HCT116 (cell line): ENCODE data around the gene TMEM45A. TPM values are rescaled to one million over a fixed set of nuclear protein-coding genes. Genes with fewer than 3 reads are reported as not detected.

Experiments
- ATAC-seq: fragments of 200-7000 bp; cut with Tn5 transposase; 2 replicates; pipeline ENCODE4 v1.9.1; 2020; ENCODE audit warnings: mild to moderate bottlenecking, moderate library complexity
- BruUV-seq: library from RNA; stranded (reverse); fragments of 400-500 nt; replicated peaks from 2 replicates; lab custom pipeline; 2021; lab: Mats Ljungman, UMichigan
- CTCF ChIA-PET: fragments of 300-600 bp; sonication (Branson Sonifier 250); formaldehyde crosslinking; loops from one replicate; lab custom pipeline; 2021; ENCODE audit warnings: antibody characterized with exemption; lab: Charles Lee
- POLR2A ChIA-PET: fragments of 300-600, 350-600 bp; sonication (Branson Sonifier 250); formaldehyde crosslinking; loops from one replicate; lab custom pipeline; 2021; ENCODE audit warnings: antibody characterized with exemption; lab: Charles Lee
- RAD21 ChIA-PET, 2 experiments: fragments of 300-600 bp; sonication (Branson Sonifier 250); formaldehyde crosslinking; loops; one replicate each; lab custom pipeline; 2023; ENCODE audit warnings: low total read pairs in 2 of 2; ENCODE audit not compliant: uncharacterized antibody in 2 of 2, unreplicated experiment in 2 of 2, low non-redundant PET in 1 of 2; lab: Charles Lee
- DNase-seq: peaks from one replicate; pipeline ENCODE4 v3.0.0-alpha.2; 2010; ENCODE audit warnings: low read depth, low spot score
- H2AFZ ChIP-seq: fragments of 200-600 bp; shearing (Covaris generic), sonication (generic); 2 replicates; pipeline ENCODE4 v1.6.1; 2017; ENCODE audit warnings: low read depth, mixed run types, mixed read lengths, antibody characterized with exemption, low read length; ENCODE audit not compliant: poor library complexity, severe bottlenecking
- H3K27ac ChIP-seq: 2 replicates; pipeline ENCODE4 v1.5.1; 2012; ENCODE audit warnings: low read depth, low read length
- H3K27me3 ChIP-seq: fragments of 200-600 bp; sonication (generic); 2 replicates; pipeline ENCODE4 v1.6.1; 2016; ENCODE audit warnings: mixed run types, low read length, mixed read lengths; ENCODE audit not compliant: insufficient read depth
- H3K36me3 ChIP-seq, 2 experiments: fragments of 200-500 bp in 1 of 2; fragments of 200-600 bp in 1 of 2; sonication (Bioruptor generic) in 1 of 2; sonication (generic) in 1 of 2; 2 replicates each; pipeline versions ENCODE4 v1.5.1 to v1.6.1; 2014 to 2016; ENCODE audit warnings: low read length in 2 of 2, inconsistent platforms in 1 of 2, mixed read lengths in 1 of 2, mixed run types in 1 of 2; ENCODE audit not compliant: insufficient read depth in 2 of 2, control insufficient read depth in 1 of 2
- H3K4me1 ChIP-seq, 2 experiments: fragments of 200-600 bp in 1 of 2; sonication (generic) in 1 of 2; 2 replicates each; pipeline versions ENCODE4 v1.5.1 to v1.6.1; 2012 to 2017; ENCODE audit warnings: low read length in 2 of 2, inconsistent platforms in 1 of 2, mild to moderate bottlenecking in 1 of 2, mixed read lengths in 1 of 2, mixed run types in 1 of 2, moderate library complexity in 1 of 2; ENCODE audit not compliant: insufficient read depth in 2 of 2, control insufficient read depth in 1 of 2
- H3K4me2 ChIP-seq: fragments of 200-600 bp; sonication (generic); 2 replicates; pipeline ENCODE4 v1.6.1; 2017; ENCODE audit warnings: mixed run types, low read length, mixed read lengths
- H3K4me3 ChIP-seq, 2 experiments: fragments of 200-600 bp in 1 of 2; sonication (generic) in 1 of 2; replicated peaks in 1 of 2; 2 replicates each; pipeline ENCODE4 v1.5.1; 2011 to 2016; ENCODE audit warnings: low read length in 2 of 2, control low read depth in 1 of 2, low read depth in 1 of 2, mild to moderate bottlenecking in 1 of 2, mixed read lengths in 1 of 2, mixed run types in 1 of 2
- H3K79me2 ChIP-seq: fragments of 200-600 bp; sonication (generic); 2 replicates; pipeline ENCODE4 v1.6.1; 2017; ENCODE audit warnings: mild to moderate bottlenecking, mixed run types, low read length, moderate library complexity, mixed read lengths; ENCODE audit not compliant: insufficient read depth
- H3K9ac ChIP-seq: fragments of 200-600 bp; sonication (generic); 2 replicates; pipeline ENCODE4 v1.6.1; 2016; ENCODE audit warnings: low read length, mixed read lengths
- H3K9me2 ChIP-seq: fragments of 200-600 bp; sonication (generic), shearing (Covaris generic); 2 replicates; pipeline ENCODE4 v1.6.1; 2017; ENCODE audit warnings: mixed run types, mild to moderate bottlenecking, moderate library complexity; ENCODE audit not compliant: insufficient read depth
- H3K9me3 ChIP-seq, 2 experiments: fragments of 200-500 bp in 1 of 2; fragments of 200-600 bp in 1 of 2; sonication (Bioruptor generic) in 1 of 2; sonication (generic) in 1 of 2; 2 replicates each; pipeline ENCODE4 v1.6.1; 2014 to 2017; ENCODE audit warnings: low read length in 2 of 2, mixed read lengths in 2 of 2, inconsistent platforms in 1 of 2, low read depth in 1 of 2, mild to moderate bottlenecking in 1 of 2, mixed run types in 1 of 2, moderate library complexity in 1 of 2; ENCODE audit not compliant: control insufficient read depth in 1 of 2, insufficient read depth in 1 of 2
- H4K20me1 ChIP-seq: fragments of 200-600 bp; sonication (generic), shearing (Covaris generic); 2 replicates; pipeline ENCODE4 v1.6.1; 2017; ENCODE audit warnings: mixed run types, mild to moderate bottlenecking, moderate library complexity; ENCODE audit not compliant: insufficient read depth
- CEBPB ChIP-seq: IDR thresholded peaks from 2 replicates; pipeline ENCODE4 v1.6.1; 2012; ENCODE audit warnings: low read depth
- EZH2 ChIP-seq: fragments of 200-600 bp; sonication (generic); IDR thresholded peaks from 2 replicates; pipeline ENCODE4 v1.6.1; 2017; ENCODE audit warnings: antibody characterized with exemption, mixed run types
- EZH2phosphoT487 ChIP-seq: fragments of 200-600 bp; IDR thresholded peaks from 2 replicates; pipeline ENCODE4 v1.6.1; 2018; ENCODE audit warnings: antibody characterized with exemption, borderline replicate concordance
- POLR2A ChIP-seq: IDR thresholded peaks from 2 replicates; pipeline ENCODE4 v1.7.0; 2011; ENCODE audit warnings: borderline replicate concordance; ENCODE audit not compliant: insufficient read depth, insufficient read length; ENCODE audit errors: extremely low read depth
- RAD21 ChIP-seq: IDR thresholded peaks from 2 replicates; pipeline ENCODE4 v1.6.1; 2012; ENCODE audit warnings: low read depth, mild to moderate bottlenecking
- SRF ChIP-seq: IDR thresholded peaks from 2 replicates; pipeline ENCODE4 v1.6.1; 2012; ENCODE audit warnings: low read depth
- TCF7L2 ChIP-seq: IDR thresholded peaks from 2 replicates; pipeline ENCODE4 v1.7.0; 2011; ENCODE audit warnings: borderline replicate concordance, inconsistent platforms; ENCODE audit not compliant: insufficient read depth, insufficient read length; ENCODE audit errors: extremely low read depth
- ZFX ChIP-seq: fragments of 450-650 bp; IDR thresholded peaks from 2 replicates; pipeline ENCODE4 v1.6.1; 2017
- ZNF274 ChIP-seq: fragments of 200-500 bp; sonication (Bioruptor generic); IDR thresholded peaks from 2 replicates; pipeline ENCODE4 v1.6.1; 2014; ENCODE audit warnings: mild to moderate bottlenecking, low read depth, low read length, inconsistent platforms
- intact Hi-C: fragments of 100-400 bp; cut with micrococcal nuclease; formaldehyde crosslinking; loops from 2 replicates; pipeline ENCODE4 v1.10.0; 2022
- total RNA-seq: library from RNA; stranded (reverse); gene quantifications from one replicate; pipeline ENCODE4 v1.2.1, GENCODE V29; 2021; ENCODE audit not compliant: unreplicated experiment
- TF ChIP-seq, protein P1 (sequence below), 3 experiments: fragments of 200-600 bp in 1 of 3; sonication (generic) in 1 of 3; IDR thresholded peaks in 2 of 3; conservative IDR thresholded peaks in 1 of 3; 2 replicates each; pipeline ENCODE4 v1.5.1; 2012 to 2017; ENCODE audit warnings: low read depth in 2 of 3, low read length in 2 of 3, antibody characterized with exemption in 1 of 3, borderline replicate concordance in 1 of 3, control low read depth in 1 of 3, mild to moderate bottlenecking in 1 of 3, mixed read lengths in 1 of 3, mixed run types in 1 of 3, moderate library complexity in 1 of 3; ENCODE audit not compliant: insufficient read depth in 1 of 3
- TF ChIP-seq, protein P2 (sequence below): IDR thresholded peaks from 2 replicates; pipeline ENCODE4 v1.6.1; 2012
- TF ChIP-seq, protein P3 (sequence below): IDR thresholded peaks from 2 replicates; pipeline ENCODE4 v1.6.1; 2012; ENCODE audit warnings: low read depth
- TF ChIP-seq, protein P4 (sequence below): IDR thresholded peaks from 2 replicates; pipeline ENCODE4 v1.6.1; 2012

TMEM45A gene
- total RNA-seq, 1 experiment from 2014 or later, result 5.0 TPM

DNA sequence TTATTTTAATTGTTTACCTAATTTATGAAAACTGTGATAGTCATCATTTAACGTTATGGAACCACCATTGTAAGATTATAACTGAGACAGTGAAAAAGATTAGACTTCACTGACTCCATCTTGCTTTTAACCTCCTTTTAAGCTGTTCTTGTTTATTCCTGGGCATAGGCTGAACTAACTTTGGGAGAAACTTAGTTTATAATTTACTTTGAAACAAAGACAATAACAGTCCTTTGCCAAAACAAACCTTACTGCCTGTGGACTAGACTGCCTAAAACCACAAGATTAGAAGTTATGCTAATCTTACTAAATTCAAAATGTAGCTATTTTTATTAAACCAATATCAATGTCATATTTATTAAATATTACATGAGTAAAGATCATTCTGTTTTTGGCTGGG is 44.3 kb upstream of the TMEM45A start:
- no peak overlapping the region for H2AFZ ChIP-seq

More for the DNA sequence above, 44.3 kb upstream of the TMEM45A start:
- Histone ChIP-seq H3K9me2 (no peaks in the 10 kb centered on the region), H3K9me3 (no peaks in the 10 kb centered on the region), H3K27me3 (no peaks in the 10 kb centered on the region), H3K4me1 (no peaks in the 10 kb centered on the region), H3K4me2 (no peak overlapping the region), H3K4me3 (no peak overlapping the region), H4K20me1 (no peaks in the 10 kb centered on the region)
- ChIA-PET POLR2A (no interaction called here), RAD21 (no interaction called here)
- intact Hi-C loops, result no loop called here
- TF ChIP-seq EZH2, result no peak
- TF ChIP-seq POLR2A, result no peak
- no peak for TF ChIP-seq EZH2phosphoT487
- TF ChIP-seq SRF, result no peak
- TF ChIP-seq, protein P1, sequence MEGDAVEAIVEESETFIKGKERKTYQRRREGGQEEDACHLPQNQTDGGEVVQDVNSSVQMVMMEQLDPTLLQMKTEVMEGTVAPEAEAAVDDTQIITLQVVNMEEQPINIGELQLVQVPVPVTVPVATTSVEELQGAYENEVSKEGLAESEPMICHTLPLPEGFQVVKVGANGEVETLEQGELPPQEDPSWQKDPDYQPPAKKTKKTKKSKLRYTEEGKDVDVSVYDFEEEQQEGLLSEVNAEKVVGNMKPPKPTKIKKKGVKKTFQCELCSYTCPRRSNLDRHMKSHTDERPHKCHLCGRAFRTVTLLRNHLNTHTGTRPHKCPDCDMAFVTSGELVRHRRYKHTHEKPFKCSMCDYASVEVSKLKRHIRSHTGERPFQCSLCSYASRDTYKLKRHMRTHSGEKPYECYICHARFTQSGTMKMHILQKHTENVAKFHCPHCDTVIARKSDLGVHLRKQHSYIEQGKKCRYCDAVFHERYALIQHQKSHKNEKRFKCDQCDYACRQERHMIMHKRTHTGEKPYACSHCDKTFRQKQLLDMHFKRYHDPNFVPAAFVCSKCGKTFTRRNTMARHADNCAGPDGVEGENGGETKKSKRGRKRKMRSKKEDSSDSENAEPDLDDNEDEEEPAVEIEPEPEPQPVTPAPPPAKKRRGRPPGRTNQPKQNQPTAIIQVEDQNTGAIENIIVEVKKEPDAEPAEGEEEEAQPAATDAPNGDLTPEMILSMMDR (IDR thresholded peaks at IDR 0.05 in 2 of 3, conservative IDR thresholded peaks at IDR 0.05 in 1 of 3; ENCODE audit: borderline replicate concordance in 1 of 3, insufficient read depth in 1 of 3, low read depth in 2 of 3, low read length in 2 of 3), result no peak
- no peak for TF ChIP-seq ZNF274
- no peak for TF ChIP-seq ZFX
- TF ChIP-seq, protein P2, sequence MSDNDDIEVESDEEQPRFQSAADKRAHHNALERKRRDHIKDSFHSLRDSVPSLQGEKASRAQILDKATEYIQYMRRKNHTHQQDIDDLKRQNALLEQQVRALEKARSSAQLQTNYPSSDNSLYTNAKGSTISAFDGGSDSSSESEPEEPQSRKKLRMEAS, result no peak
- no peak for TF ChIP-seq TCF7L2
- TF ChIP-seq CEBPB, result no peak
- TF ChIP-seq, protein P3, sequence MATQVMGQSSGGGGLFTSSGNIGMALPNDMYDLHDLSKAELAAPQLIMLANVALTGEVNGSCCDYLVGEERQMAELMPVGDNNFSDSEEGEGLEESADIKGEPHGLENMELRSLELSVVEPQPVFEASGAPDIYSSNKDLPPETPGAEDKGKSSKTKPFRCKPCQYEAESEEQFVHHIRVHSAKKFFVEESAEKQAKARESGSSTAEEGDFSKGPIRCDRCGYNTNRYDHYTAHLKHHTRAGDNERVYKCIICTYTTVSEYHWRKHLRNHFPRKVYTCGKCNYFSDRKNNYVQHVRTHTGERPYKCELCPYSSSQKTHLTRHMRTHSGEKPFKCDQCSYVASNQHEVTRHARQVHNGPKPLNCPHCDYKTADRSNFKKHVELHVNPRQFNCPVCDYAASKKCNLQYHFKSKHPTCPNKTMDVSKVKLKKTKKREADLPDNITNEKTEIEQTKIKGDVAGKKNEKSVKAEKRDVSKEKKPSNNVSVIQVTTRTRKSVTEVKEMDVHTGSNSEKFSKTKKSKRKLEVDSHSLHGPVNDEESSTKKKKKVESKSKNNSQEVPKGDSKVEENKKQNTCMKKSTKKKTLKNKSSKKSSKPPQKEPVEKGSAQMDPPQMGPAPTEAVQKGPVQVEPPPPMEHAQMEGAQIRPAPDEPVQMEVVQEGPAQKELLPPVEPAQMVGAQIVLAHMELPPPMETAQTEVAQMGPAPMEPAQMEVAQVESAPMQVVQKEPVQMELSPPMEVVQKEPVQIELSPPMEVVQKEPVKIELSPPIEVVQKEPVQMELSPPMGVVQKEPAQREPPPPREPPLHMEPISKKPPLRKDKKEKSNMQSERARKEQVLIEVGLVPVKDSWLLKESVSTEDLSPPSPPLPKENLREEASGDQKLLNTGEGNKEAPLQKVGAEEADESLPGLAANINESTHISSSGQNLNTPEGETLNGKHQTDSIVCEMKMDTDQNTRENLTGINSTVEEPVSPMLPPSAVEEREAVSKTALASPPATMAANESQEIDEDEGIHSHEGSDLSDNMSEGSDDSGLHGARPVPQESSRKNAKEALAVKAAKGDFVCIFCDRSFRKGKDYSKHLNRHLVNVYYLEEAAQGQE, result no peak
- no peak for TF ChIP-seq RAD21
- TF ChIP-seq, protein P4, sequence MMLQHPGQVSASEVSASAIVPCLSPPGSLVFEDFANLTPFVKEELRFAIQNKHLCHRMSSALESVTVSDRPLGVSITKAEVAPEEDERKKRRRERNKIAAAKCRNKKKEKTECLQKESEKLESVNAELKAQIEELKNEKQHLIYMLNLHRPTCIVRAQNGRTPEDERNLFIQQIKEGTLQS, result no peak
- TF ChIP-seq, all 23 proteins: peak for 0
- BruUV-seq, result no TSS peak
- Histone ChIP-seq H3K36me3 (no peaks in the 10 kb centered on the region), H3K27ac (no peak overlapping the region), H3K9ac (no peak overlapping the region), H3K79me2 (no peaks in the 10 kb centered on the region)
- no peak for ATAC-seq
- CTCF ChIA-PET, result no interaction called here
- no peak for DNase-seq
